Measurements from ENCODE around the gene FRMD4A.

The FRMD4A gene

GRCh38 chr10:14362104-14362503, 31.4 kb upstream of the FRMD4A start:
- Histone ChIP-seq H3K4me1 (ENCODE audit: control insufficient read depth in 1 of 2, insufficient read depth in 2 of 2, low read length in 2 of 2) (no peaks in the 10 kb centered on the region), H3K36me3 (ENCODE audit: control insufficient read depth in 1 of 2, insufficient read depth in 2 of 2, low read length in 2 of 2) (no peaks in the 10 kb centered on the region), H3K27ac (ENCODE audit: low read length) (no peak overlapping the region), H3K9me3 (ENCODE audit: control insufficient read depth in 1 of 2, low read length in 2 of 2) (no peaks in the 10 kb centered on the region), H3K27me3 (ENCODE audit: low read depth, low read length) (no peaks in the 10 kb centered on the region), H3K4me3 (ENCODE audit: low read depth in 1 of 2, low read length in 2 of 2) (no peak overlapping the region)

GRCh38 chr10:14360961-14361360, 30.2 kb upstream of the FRMD4A start:
- H3K9me3 ChIP-seq (ENCODE audit: control insufficient read depth in 1 of 2, low read length in 2 of 2): no peaks in the 10 kb centered on the region
- no peak overlapping the region for H3K27ac ChIP-seq (ENCODE audit: low read length)
- no peaks in the 10 kb centered on the region for H3K4me1 ChIP-seq (ENCODE audit: control insufficient read depth in 1 of 2, insufficient read depth in 2 of 2, low read length in 2 of 2)
- H3K36me3 ChIP-seq (ENCODE audit: control insufficient read depth in 1 of 2, insufficient read depth in 2 of 2, low read length in 2 of 2): no peaks in the 10 kb centered on the region
- H3K4me3 ChIP-seq (ENCODE audit: low read depth in 1 of 2, low read length in 2 of 2): no peak overlapping the region
- no peaks in the 10 kb centered on the region for H3K27me3 ChIP-seq (ENCODE audit: low read depth, low read length)

GRCh38 chr10:14360515-14360914, 29.8 kb upstream of the FRMD4A start:
- Histone ChIP-seq H3K27ac (ENCODE audit: low read length) (no peak overlapping the region), H3K27me3 (ENCODE audit: low read depth, low read length) (no peaks in the 10 kb centered on the region), H3K4me1 (ENCODE audit: control insufficient read depth in 1 of 2, insufficient read depth in 2 of 2, low read length in 2 of 2) (no peaks in the 10 kb centered on the region), H3K4me3 (ENCODE audit: low read depth in 1 of 2, low read length in 2 of 2) (no peak overlapping the region), H3K9me3 (ENCODE audit: control insufficient read depth in 1 of 2, low read length in 2 of 2) (no peaks in the 10 kb centered on the region), H3K36me3 (ENCODE audit: control insufficient read depth in 1 of 2, insufficient read depth in 2 of 2, low read length in 2 of 2) (no peaks in the 10 kb centered on the region)

GRCh38 chr10:14358886-14359573, 28.3 kb upstream of the FRMD4A start:
- Histone ChIP-seq H3K36me3 (ENCODE audit: control insufficient read depth in 1 of 2, insufficient read depth in 2 of 2, low read length in 2 of 2) (no peaks in the 10 kb centered on the region), H3K27ac (ENCODE audit: low read length) (no peak overlapping the region), H3K4me3 (ENCODE audit: low read depth in 1 of 2, low read length in 2 of 2) (no peak overlapping the region), H3K4me1 (ENCODE audit: control insufficient read depth in 1 of 2, insufficient read depth in 2 of 2, low read length in 2 of 2) (no peaks in the 10 kb centered on the region), H3K27me3 (ENCODE audit: low read depth, low read length) (no peaks in the 10 kb centered on the region), H3K9me3 (ENCODE audit: control insufficient read depth in 1 of 2, low read length in 2 of 2) (no peaks in the 10 kb centered on the region)

- Histone ChIP-seq H3K9me3 (ENCODE audit: control insufficient read depth in 1 of 2, low read length in 2 of 2) (no peaks in the 10 kb centered on the region), H3K4me1 (ENCODE audit: control insufficient read depth in 1 of 2, insufficient read depth in 2 of 2, low read length in 2 of 2) (no peaks in the 10 kb centered on the region), H3K36me3 (ENCODE audit: control insufficient read depth in 1 of 2, insufficient read depth in 2 of 2, low read length in 2 of 2) (no peaks in the 10 kb centered on the region), H3K27ac (ENCODE audit: low read length) (no peak overlapping the region), H3K4me3 (ENCODE audit: low read depth in 1 of 2, low read length in 2 of 2) (no peak overlapping the region), H3K27me3 (ENCODE audit: low read depth, low read length) (no peaks in the 10 kb centered on the region)
These were observed 26.2 kb upstream of the FRMD4A start for GRCh38 chr10:14356921-14357320.

GRCh38 chr10:14355750-14356149, 25.0 kb upstream of the FRMD4A start:
- Histone ChIP-seq H3K27ac (ENCODE audit: low read length) (no peak overlapping the region), H3K4me1 (ENCODE audit: control insufficient read depth in 1 of 2, insufficient read depth in 2 of 2, low read length in 2 of 2) (no peaks in the 10 kb centered on the region), H3K27me3 (ENCODE audit: low read depth, low read length) (no peaks in the 10 kb centered on the region), H3K36me3 (ENCODE audit: control insufficient read depth in 1 of 2, insufficient read depth in 2 of 2, low read length in 2 of 2) (no peaks in the 10 kb centered on the region), H3K9me3 (ENCODE audit: control insufficient read depth in 1 of 2, low read length in 2 of 2) (no peaks in the 10 kb centered on the region), H3K4me3 (ENCODE audit: low read depth in 1 of 2, low read length in 2 of 2) (no peak overlapping the region)

- Histone ChIP-seq H3K9me3 (ENCODE audit: control insufficient read depth in 1 of 2, low read length in 2 of 2) (no peaks in the 10 kb centered on the region), H3K4me1 (ENCODE audit: control insufficient read depth in 1 of 2, insufficient read depth in 2 of 2, low read length in 2 of 2) (no peaks in the 10 kb centered on the region), H3K36me3 (ENCODE audit: control insufficient read depth in 1 of 2, insufficient read depth in 2 of 2, low read length in 2 of 2) (no peaks in the 10 kb centered on the region), H3K4me3 (ENCODE audit: low read depth in 1 of 2, low read length in 2 of 2) (no peak overlapping the region), H3K27me3 (ENCODE audit: low read depth, low read length) (no peaks in the 10 kb centered on the region), H3K27ac (ENCODE audit: low read length) (no peak overlapping the region)
These were observed 22.7 kb upstream of the FRMD4A start for GRCh38 chr10:14353291-14353913.

GRCh38 chr10:14350006-14350405, 19.3 kb upstream of the FRMD4A start:
- no peak overlapping the region for H3K4me3 ChIP-seq (ENCODE audit: low read depth in 1 of 2, low read length in 2 of 2)
- H3K36me3 ChIP-seq (ENCODE audit: control insufficient read depth in 1 of 2, insufficient read depth in 2 of 2, low read length in 2 of 2): no peaks in the 10 kb centered on the region
- no peaks in the 10 kb centered on the region for H3K4me1 ChIP-seq (ENCODE audit: control insufficient read depth in 1 of 2, insufficient read depth in 2 of 2, low read length in 2 of 2)
- no peaks in the 10 kb centered on the region for H3K9me3 ChIP-seq (ENCODE audit: control insufficient read depth in 1 of 2, low read length in 2 of 2)
- no peak overlapping the region for H3K27ac ChIP-seq (ENCODE audit: low read length)
- no peaks in the 10 kb centered on the region for H3K27me3 ChIP-seq (ENCODE audit: low read depth, low read length)

GRCh38 chr10:14349081-14349480, 18.4 kb upstream of the FRMD4A start:
- no peaks in the 10 kb centered on the region for H3K4me1 ChIP-seq (ENCODE audit: control insufficient read depth in 1 of 2, insufficient read depth in 2 of 2, low read length in 2 of 2)
- H3K9me3 ChIP-seq (ENCODE audit: control insufficient read depth in 1 of 2, low read length in 2 of 2): no peaks in the 10 kb centered on the region
- H3K27ac ChIP-seq (ENCODE audit: low read length): no peak overlapping the region
- H3K36me3 ChIP-seq (ENCODE audit: control insufficient read depth in 1 of 2, insufficient read depth in 2 of 2, low read length in 2 of 2): no peaks in the 10 kb centered on the region
- no peaks in the 10 kb centered on the region for H3K27me3 ChIP-seq (ENCODE audit: low read depth, low read length)
- no peak overlapping the region for H3K4me3 ChIP-seq (ENCODE audit: low read depth in 1 of 2, low read length in 2 of 2)

- no peaks in the 10 kb centered on the region for H3K9me3 ChIP-seq (ENCODE audit: control insufficient read depth in 1 of 2, low read length in 2 of 2)
- no peak overlapping the region for H3K27ac ChIP-seq (ENCODE audit: low read length)
- H3K4me1 ChIP-seq (ENCODE audit: control insufficient read depth in 1 of 2, insufficient read depth in 2 of 2, low read length in 2 of 2): no peaks in the 10 kb centered on the region
- no peak overlapping the region for H3K4me3 ChIP-seq (ENCODE audit: low read depth in 1 of 2, low read length in 2 of 2)
- H3K36me3 ChIP-seq (ENCODE audit: control insufficient read depth in 1 of 2, insufficient read depth in 2 of 2, low read length in 2 of 2): no peaks in the 10 kb centered on the region
- no peaks in the 10 kb centered on the region for H3K27me3 ChIP-seq (ENCODE audit: low read depth, low read length)
These were observed 14.5 kb upstream of the FRMD4A start for GRCh38 chr10:14345262-14345661.

- Histone ChIP-seq H3K27ac (ENCODE audit: low read length) (no peak overlapping the region), H3K4me1 (ENCODE audit: control insufficient read depth in 1 of 2, insufficient read depth in 2 of 2, low read length in 2 of 2) (peaks cover 0 to 15% of the 10 kb centered on the region in 2 donors), H3K4me3 (ENCODE audit: low read depth in 1 of 2, low read length in 2 of 2) (no peak overlapping the region), H3K36me3 (ENCODE audit: control insufficient read depth in 1 of 2, insufficient read depth in 2 of 2, low read length in 2 of 2) (no peaks in the 10 kb centered on the region), H3K27me3 (ENCODE audit: low read depth, low read length) (no peaks in the 10 kb centered on the region), H3K9me3 (ENCODE audit: control insufficient read depth in 1 of 2, low read length in 2 of 2) (no peaks in the 10 kb centered on the region)
These were observed 9.5 kb upstream of the FRMD4A start for GRCh38 chr10:14340051-14340744.
